ENCODE data around the gene FUT3.
"Not testable (repeated sequence)": the region's sequence is repeated elsewhere in the genome, so short reads cannot be mapped to it uniquely, and the experiment has no call there.

Gene FUT3

GRCh38 chr19:5851302-5851701, at the start of gene FUT3:
Gene FUT3, minus strand, starts transcription at chr19:5851449.
- DNase-seq (ENCODE audit: low read depth in 2 of 2) = no peak

GRCh38 chr19:5900976-5901375, 49.7 kb upstream of the FUT3 start:
- DNase-seq (ENCODE audit: low read depth in 2 of 2) = no peak

GRCh38 chr19:5899728-5900526, 48.7 kb upstream of the FUT3 start:
- no peak for DNase-seq (ENCODE audit: low read depth in 2 of 2)

- DNase-seq (ENCODE audit: low read depth in 2 of 2) = no peak
Measured at GRCh38 chr19:5897189-5897969, 46.1 kb upstream of the FUT3 start.

- no peak for DNase-seq (ENCODE audit: low read depth in 2 of 2)
Measured at GRCh38 chr19:5896365-5897076, 45.3 kb upstream of the FUT3 start.

GRCh38 chr19:5895890-5896289, 44.6 kb upstream of the FUT3 start:
- DNase-seq (ENCODE audit: low read depth in 2 of 2) = no peak

GRCh38 chr19:5895409-5895808, 44.2 kb upstream of the FUT3 start:
- DNase-seq (ENCODE audit: low read depth in 2 of 2) = no peak

GRCh38 chr19:5894704-5895349, 43.6 kb upstream of the FUT3 start:
- no peak for DNase-seq (ENCODE audit: low read depth in 2 of 2)

- no peak for DNase-seq (ENCODE audit: low read depth in 2 of 2)
Measured at GRCh38 chr19:5893907-5894703, 42.9 kb upstream of the FUT3 start.

GRCh38 chr19:5893296-5893903, 42.2 kb upstream of the FUT3 start:
- DNase-seq (ENCODE audit: low read depth in 2 of 2) = no peak

- no peak for DNase-seq (ENCODE audit: low read depth in 2 of 2)
Measured at GRCh38 chr19:5892772-5893275, 41.6 kb upstream of the FUT3 start.

- no peak for DNase-seq (ENCODE audit: low read depth in 2 of 2)
Measured at GRCh38 chr19:5891938-5892771, 40.9 kb upstream of the FUT3 start.

- DNase-seq (ENCODE audit: low read depth in 2 of 2) = no peak
Measured at GRCh38 chr19:5891572-5891937, 40.3 kb upstream of the FUT3 start.

GRCh38 chr19:5890099-5890498, 38.9 kb upstream of the FUT3 start:
- DNase-seq (ENCODE audit: low read depth in 2 of 2) = no peak

GRCh38 chr19:5889288-5889971, 38.2 kb upstream of the FUT3 start:
- DNase-seq (ENCODE audit: low read depth in 2 of 2) = no peak

- DNase-seq (ENCODE audit: low read depth in 2 of 2) = not testable (repeated sequence)
Measured at GRCh38 chr19:5884065-5884811, 33.0 kb upstream of the FUT3 start.

GRCh38 chr19:5883157-5883873, 32.1 kb upstream of the FUT3 start:
- not testable (repeated sequence) for DNase-seq (ENCODE audit: low read depth in 2 of 2)
